Spleen (tissue), 11 donors: ENCODE data around the gene RASSF6. TPM values are rescaled to one million over a fixed set of nuclear protein-coding genes. Genes with fewer than 3 reads are reported as not detected.
"Not testable (repeated sequence)": the region's sequence is repeated elsewhere in the genome, so short reads cannot be mapped to it uniquely, and the experiment has no call there.

Experiments used
- DNase-seq: peaks from one replicate; pipeline ENCODE4 v3.0.0-alpha.2; 2020
- H3K27ac ChIP-seq, 8 donors: fragments of 200-600 bp; sonication (generic) in 7 of 8; 1 replicate in 4 of 8; 2 replicates in 4 of 8; pipeline versions ENCODE4 v1.5.0 to v1.8.0; 2016 to 2021; ENCODE audit warnings: inconsistent platforms in 4 of 8, mild to moderate bottlenecking in 4 of 8, moderate library complexity in 1 of 8
- H3K27me3 ChIP-seq, 7 donors: fragments of 200-600 bp; sonication (generic) in 6 of 7; replicated peaks in 1 of 7; 1 replicate in 4 of 7; 2 replicates in 3 of 7; pipeline versions ENCODE4 v1.5.0 to v1.8.0; 2016 to 2021; ENCODE audit warnings: inconsistent platforms in 3 of 7, mild to moderate bottlenecking in 1 of 7
- H3K36me3 ChIP-seq, 6 donors: fragments of 200-600 bp; sonication (generic) in 5 of 6; 1 replicate in 4 of 6; 2 replicates in 2 of 6; pipeline versions ENCODE4 v1.5.0 to v1.8.0; 2016 to 2021; ENCODE audit warnings: inconsistent platforms in 2 of 6
- H3K4me1 ChIP-seq, 6 donors: fragments of 200-600 bp; sonication (generic) in 5 of 6; 1 replicate in 3 of 6; 2 replicates in 3 of 6; pipeline versions ENCODE4 v1.5.0 to v1.8.0; 2016 to 2021; ENCODE audit warnings: inconsistent platforms in 3 of 6
- H3K4me3 ChIP-seq, 8 donors: fragments of 200-600 bp; sonication (generic) in 7 of 8; 1 replicate in 4 of 8; 2 replicates in 4 of 8; pipeline versions ENCODE4 v1.5.0 to v1.8.0; 2016 to 2021; ENCODE audit warnings: inconsistent platforms in 4 of 8, mild to moderate bottlenecking in 4 of 8, moderate library complexity in 2 of 8
- H3K9me3 ChIP-seq, 8 donors: fragments of 200-600 bp; sonication (generic) in 7 of 8; 1 replicate in 4 of 8; 2 replicates in 4 of 8; pipeline versions ENCODE4 v1.5.0 to v1.8.0; 2016 to 2021; ENCODE audit warnings: inconsistent platforms in 4 of 8
- POLR2A ChIP-seq, 3 donors: fragments of 450-650 bp; IDR thresholded peaks; one replicate each; pipeline ENCODE4 v1.5.1; 2017; ENCODE audit warnings: antibody characterized with exemption in 3 of 3, mild to moderate bottlenecking in 1 of 3
- POLR2AphosphoS5 ChIP-seq, 3 donors: sonication (generic); formaldehyde crosslinking; IDR thresholded peaks; one replicate each; pipeline ENCODE4 v1.5.1; 2017; ENCODE audit warnings: antibody characterized with exemption in 3 of 3
- WGBS, 5 donors: extraction: QIAGEN DNeasy Blood & Tissue Kit in 3 of 5; methylation state at CpG; one replicate each; pipeline versions ENCODE4 v1.1.5 to v1.1.7; 2013 to 2018; 5-methylcytosine and 5-hydroxymethylcytosine counted together
- intact Hi-C: fragments of 100-400 bp; cut with DNase I; formaldehyde crosslinking; loops from one replicate; pipeline ENCODE4 v1.15.0; 2023; ENCODE audit warnings: low total_unique reads
- polyA plus RNA-seq, 3 donors: library from polyadenylated mRNA; stranded (reverse); fragments of 200-250 nt; gene quantifications; one replicate each; pipeline ENCODE4 v1.2.1, GENCODE V29; 2013
- total RNA-seq, 7 donors: library from RNA; depleted of rRNA in 3 of 7; stranded (reverse); fragments of >200 nt in 3 of 7; fragmentation: NEBNext Ultra II Directional in 4 of 7; extraction: Animal tissue kit (Norgen Biotek cat#: 25700) in 4 of 7; gene quantifications; one replicate each; pipeline versions ENCODE4 v1.1.0 to v1.2.1, GENCODE V29; 2016 to 2021
- TF ChIP-seq, protein P1 (sequence below), 11 experiments: fragments of 200-600 bp in 7 of 11; fragments of 450-650 bp in 4 of 11; sonication (generic) in 4 of 11; IDR thresholded peaks in 8 of 11; conservative IDR thresholded peaks in 3 of 11; 1 replicate in 7 of 11; 2 replicates in 4 of 11; pipeline versions ENCODE4 v1.4.0 to v1.8.0; 2016 to 2021; ENCODE audit warnings: antibody characterized with exemption in 11 of 11, inconsistent platforms in 4 of 11, mild to moderate bottlenecking in 1 of 11
- donor health status: healthy with polysubstance abuse.
- donor health status: DM: no; HTN: no; CAD: no; lungs with moderate emphysema.
- donor health status: DM: no; HTN: no; CAD: no.
- donor health status: Bipolar disorder and iron deficiency.
- donor health status: healthy.
- donor health status: DM: no; HTN: no; CAD: no.
- donor health status: DM: yes; HTN: yes; CAD: no.

The RASSF6 gene
- total and polyA plus RNA-seq, 10 donors, result 0.09 to 1.3 (median 0.29) TPM

DNA sequence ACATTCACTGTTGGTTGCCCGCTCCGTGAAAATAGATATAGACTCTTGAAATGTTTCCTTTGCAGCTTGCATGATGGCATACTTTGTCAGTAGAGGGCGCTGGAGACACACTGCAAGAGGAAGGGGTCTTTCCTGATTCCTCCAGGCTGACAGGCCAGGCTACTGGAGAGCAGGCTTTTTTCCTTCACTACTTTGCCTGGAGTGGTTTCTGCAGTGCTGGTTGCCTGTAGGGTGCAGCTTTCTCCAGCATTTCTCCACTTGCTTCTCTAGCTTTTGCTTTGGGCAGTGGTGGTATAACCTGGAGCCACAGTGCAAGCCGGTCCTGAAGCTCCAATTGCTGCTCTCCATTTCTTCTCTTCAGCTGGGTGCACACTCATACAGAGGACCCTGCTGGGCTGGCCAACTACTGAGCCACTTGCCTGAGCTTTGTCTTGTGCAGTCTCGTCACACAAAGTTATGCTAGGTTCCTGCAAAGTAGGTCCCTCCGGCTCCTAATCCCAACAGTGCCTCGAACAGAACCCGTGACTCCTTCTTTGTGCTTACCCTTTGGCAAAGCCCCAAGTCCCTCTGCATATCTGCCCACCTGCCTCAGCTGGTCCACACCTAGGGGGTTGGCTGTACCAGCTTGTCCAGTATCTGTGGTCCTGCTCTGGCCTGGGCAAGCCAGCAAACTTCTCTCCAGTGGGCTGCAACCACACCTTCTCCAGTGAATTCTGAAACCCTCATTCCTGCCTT lies 46.3 kb downstream of the RASSF6 start:
- Histone ChIP-seq H3K27ac (no peak overlapping the region), H3K9me3 (no peaks in the 10 kb centered on the region), H3K4me3 (no peak overlapping the region), H3K27me3 (no peaks in the 10 kb centered on the region), H3K4me1 (no peaks in the 10 kb centered on the region), H3K36me3 (no peaks in the 10 kb centered on the region)
- TF ChIP-seq, protein P1, sequence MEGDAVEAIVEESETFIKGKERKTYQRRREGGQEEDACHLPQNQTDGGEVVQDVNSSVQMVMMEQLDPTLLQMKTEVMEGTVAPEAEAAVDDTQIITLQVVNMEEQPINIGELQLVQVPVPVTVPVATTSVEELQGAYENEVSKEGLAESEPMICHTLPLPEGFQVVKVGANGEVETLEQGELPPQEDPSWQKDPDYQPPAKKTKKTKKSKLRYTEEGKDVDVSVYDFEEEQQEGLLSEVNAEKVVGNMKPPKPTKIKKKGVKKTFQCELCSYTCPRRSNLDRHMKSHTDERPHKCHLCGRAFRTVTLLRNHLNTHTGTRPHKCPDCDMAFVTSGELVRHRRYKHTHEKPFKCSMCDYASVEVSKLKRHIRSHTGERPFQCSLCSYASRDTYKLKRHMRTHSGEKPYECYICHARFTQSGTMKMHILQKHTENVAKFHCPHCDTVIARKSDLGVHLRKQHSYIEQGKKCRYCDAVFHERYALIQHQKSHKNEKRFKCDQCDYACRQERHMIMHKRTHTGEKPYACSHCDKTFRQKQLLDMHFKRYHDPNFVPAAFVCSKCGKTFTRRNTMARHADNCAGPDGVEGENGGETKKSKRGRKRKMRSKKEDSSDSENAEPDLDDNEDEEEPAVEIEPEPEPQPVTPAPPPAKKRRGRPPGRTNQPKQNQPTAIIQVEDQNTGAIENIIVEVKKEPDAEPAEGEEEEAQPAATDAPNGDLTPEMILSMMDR (IDR thresholded peaks at IDR 0.05 in 8 of 11, conservative IDR thresholded peaks at IDR 0.05 in 3 of 11), result peak; percentile 9 to 66 (median 50)
- no peak for TF ChIP-seq POLR2AphosphoS5 (IDR thresholded peaks at IDR 0.05)
- no peak for DNase-seq
- intact Hi-C loops, result loop anchor here (10.0 kb wide), 1 partner anchor 81 kb away; no protein-coding TSS in a partner anchor
- WGBS, 5 donors, result 65 to 69% (median 65%) methylated on average over 8 of the region's 8 CpGs

DNA sequence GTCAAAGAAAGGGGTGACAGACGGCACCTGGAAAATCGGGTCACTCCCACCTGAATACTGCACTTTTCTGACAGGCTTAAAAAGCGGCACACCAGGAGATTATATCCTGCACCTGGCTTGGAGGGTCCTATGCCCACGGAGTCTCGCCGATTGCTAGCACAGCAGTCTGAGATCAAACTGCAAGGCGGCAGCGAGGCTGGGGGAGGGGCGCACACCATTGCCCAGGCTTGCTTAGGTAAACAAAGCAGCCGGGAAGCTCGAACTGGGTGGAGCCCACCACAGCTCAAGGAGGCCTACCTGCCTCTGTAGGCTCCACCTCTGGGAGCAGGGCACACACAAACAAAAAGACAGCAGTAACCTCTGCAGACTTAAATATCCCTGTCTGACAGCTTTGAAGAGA lies 69.4 kb downstream of the RASSF6 start:
- H3K27ac ChIP-seq, H3K27me3 ChIP-seq, intact Hi-C loops, DNase-seq, H3K4me3 ChIP-seq, H3K4me1 ChIP-seq, H3K9me3 ChIP-seq, H3K36me3 ChIP-seq: not testable (repeated sequence)
- 92 to 97% (median 93%) methylated on average over 6 to 11 of the region's 11 CpGs for WGBS, 5 donors

DNA sequence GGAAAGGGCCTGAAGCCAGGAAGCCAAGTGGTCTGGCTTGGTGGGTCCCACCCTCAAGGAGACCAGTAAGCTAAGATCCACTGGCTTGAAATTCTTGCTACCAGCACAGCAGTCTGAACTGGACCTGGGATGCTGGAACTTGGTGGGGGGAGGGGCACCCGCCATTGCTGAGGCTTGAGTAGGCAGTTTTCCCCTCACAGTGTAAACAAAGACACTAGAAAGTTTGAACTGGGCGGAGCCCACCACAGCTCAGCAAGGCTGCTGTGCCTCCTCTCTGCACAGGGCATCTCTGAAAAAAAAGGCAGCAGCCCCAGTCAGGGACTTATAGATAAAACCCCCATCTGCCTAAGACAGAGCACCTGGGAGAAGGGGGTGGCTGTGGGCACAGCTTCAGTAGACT lies 75.6 kb downstream of the RASSF6 start:
- Histone ChIP-seq H3K9me3 (no peaks in the 10 kb centered on the region), H3K27me3 (no peaks in the 10 kb centered on the region), H3K36me3 (no peaks in the 10 kb centered on the region), H3K4me1 (no peaks in the 10 kb centered on the region), H3K4me3 (no peak overlapping the region), H3K27ac (no peak overlapping the region)
- intact Hi-C loops, result no loop called here
- DNase-seq, result no peak
- WGBS, 5 donors, result 83 to 100% (median 92%) methylated on average over 2 of the region's 2 CpGs
- no peak for TF ChIP-seq POLR2AphosphoS5 (IDR thresholded peaks at IDR 0.05)
- TF ChIP-seq, protein P1 (IDR thresholded peaks at IDR 0.05 in 8 of 11, conservative IDR thresholded peaks at IDR 0.05 in 3 of 11), result no peak
- no peak for TF ChIP-seq POLR2A (IDR thresholded peaks at IDR 0.05)

DNA sequence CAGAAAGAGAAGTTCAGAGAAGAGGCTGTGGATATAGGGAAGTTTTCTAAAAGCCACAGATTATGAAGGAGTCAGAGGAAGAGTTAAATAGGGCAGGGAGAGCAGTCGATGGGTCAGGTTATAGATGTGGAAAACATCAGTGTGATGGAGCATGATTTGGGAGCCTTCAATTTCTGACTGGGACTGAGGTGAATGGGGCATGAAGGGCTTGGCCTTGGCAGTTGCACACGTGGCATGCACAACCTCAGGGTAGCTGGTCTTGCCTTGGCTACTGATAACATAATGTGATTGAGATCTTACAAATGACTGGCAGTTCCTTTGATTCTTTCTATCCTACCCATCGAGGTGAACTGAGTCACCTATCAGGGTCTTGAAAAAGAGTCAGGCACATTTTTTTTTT lies 79.0 kb downstream of the RASSF6 start:
- intact Hi-C loops, result no loop called here
- TF ChIP-seq POLR2AphosphoS5 (IDR thresholded peaks at IDR 0.05) (no peak), POLR2A (IDR thresholded peaks at IDR 0.05) (no peak)
- TF ChIP-seq, protein P1 (IDR thresholded peaks at IDR 0.05 in 8 of 11, conservative IDR thresholded peaks at IDR 0.05 in 3 of 11), result no peak
- no peaks in the 10 kb centered on the region for H3K9me3 ChIP-seq

More for the DNA sequence above, 79.0 kb downstream of the RASSF6 start:
- whole genome bisulfite sequencing, 5 donors, result 58 to 72% (median 66%) methylated on average over 3 of the region's 3 CpGs
- no peaks in the 10 kb centered on the region for H3K36me3 ChIP-seq
- H3K4me3 ChIP-seq, result no peak overlapping the region
- H3K4me1 ChIP-seq, result no peaks in the 10 kb centered on the region
- no peak overlapping the region for H3K27ac ChIP-seq
- H3K27me3 ChIP-seq, result no peaks in the 10 kb centered on the region
- no peak for DNase-seq
